Measurements from ENCODE around the gene CHCHD6.

DNA sequence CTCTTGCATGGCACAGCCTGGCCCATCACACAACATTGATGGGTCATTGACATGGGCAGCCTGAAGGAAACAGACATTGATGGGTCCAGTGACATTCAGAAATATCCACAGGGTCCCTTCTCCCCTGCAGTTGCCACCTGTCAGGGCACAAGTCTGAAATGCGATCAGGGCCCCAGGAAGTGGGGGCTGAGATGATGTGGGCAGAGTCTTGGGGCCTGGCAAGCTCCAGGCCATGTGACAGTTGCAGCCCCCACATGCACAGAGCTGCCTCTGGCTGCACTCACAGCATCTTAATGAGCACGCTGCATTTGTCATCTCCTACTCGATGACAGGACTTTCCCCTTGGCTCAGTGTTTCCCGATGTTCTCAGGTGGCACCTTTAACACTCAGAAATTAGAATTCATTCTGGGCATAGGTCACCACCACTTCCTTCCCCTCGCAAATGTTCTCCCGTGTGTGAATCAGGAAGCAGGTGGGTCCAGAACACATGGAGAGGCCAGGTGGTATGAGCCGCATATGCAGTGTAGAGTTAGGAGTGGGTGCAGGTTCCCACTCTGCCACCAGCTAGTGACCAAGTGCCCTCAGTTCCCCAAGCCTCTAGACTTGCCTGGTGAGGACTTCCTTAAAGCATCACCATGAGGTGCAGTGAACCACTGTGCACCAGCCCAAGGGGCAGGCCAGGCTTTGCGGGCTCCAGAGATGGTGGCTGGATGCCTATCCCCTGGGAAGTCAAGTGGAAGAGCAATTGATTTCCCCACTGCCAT, 47.5 kb upstream of the CHCHD6 start:
- TF ChIP-seq, protein P1, sequence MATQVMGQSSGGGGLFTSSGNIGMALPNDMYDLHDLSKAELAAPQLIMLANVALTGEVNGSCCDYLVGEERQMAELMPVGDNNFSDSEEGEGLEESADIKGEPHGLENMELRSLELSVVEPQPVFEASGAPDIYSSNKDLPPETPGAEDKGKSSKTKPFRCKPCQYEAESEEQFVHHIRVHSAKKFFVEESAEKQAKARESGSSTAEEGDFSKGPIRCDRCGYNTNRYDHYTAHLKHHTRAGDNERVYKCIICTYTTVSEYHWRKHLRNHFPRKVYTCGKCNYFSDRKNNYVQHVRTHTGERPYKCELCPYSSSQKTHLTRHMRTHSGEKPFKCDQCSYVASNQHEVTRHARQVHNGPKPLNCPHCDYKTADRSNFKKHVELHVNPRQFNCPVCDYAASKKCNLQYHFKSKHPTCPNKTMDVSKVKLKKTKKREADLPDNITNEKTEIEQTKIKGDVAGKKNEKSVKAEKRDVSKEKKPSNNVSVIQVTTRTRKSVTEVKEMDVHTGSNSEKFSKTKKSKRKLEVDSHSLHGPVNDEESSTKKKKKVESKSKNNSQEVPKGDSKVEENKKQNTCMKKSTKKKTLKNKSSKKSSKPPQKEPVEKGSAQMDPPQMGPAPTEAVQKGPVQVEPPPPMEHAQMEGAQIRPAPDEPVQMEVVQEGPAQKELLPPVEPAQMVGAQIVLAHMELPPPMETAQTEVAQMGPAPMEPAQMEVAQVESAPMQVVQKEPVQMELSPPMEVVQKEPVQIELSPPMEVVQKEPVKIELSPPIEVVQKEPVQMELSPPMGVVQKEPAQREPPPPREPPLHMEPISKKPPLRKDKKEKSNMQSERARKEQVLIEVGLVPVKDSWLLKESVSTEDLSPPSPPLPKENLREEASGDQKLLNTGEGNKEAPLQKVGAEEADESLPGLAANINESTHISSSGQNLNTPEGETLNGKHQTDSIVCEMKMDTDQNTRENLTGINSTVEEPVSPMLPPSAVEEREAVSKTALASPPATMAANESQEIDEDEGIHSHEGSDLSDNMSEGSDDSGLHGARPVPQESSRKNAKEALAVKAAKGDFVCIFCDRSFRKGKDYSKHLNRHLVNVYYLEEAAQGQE (IDR thresholded peaks at IDR 0.05; ENCODE audit: borderline replicate concordance): no peak
- TF ChIP-seq POLR2AphosphoS5 (IDR thresholded peaks at IDR 0.05): no peak
- TF ChIP-seq CTCF (IDR thresholded peaks at IDR 0.05; ENCODE audit: poor library complexity, severe bottlenecking): no peak
- TF ChIP-seq EZH2 (IDR thresholded peaks at IDR 0.05; ENCODE audit: borderline replicate concordance, insufficient read depth, low read length, poor library complexity, severe bottlenecking): no peak
- TF ChIP-seq EP300 (conservative IDR thresholded peaks at IDR 0.05; ENCODE audit: poor library complexity, severe bottlenecking): no peak
- TF ChIP-seq SMC3 (conservative IDR thresholded peaks at IDR 0.05; ENCODE audit: poor library complexity): no peak
- no peak for TF ChIP-seq TAF1 (IDR thresholded peaks at IDR 0.05; ENCODE audit: low read depth)
- TF ChIP-seq RAD21 (conservative IDR thresholded peaks at IDR 0.05): no peak

Measured in neural cell (in vitro differentiated cells).